Naive thymus-derived CD4-positive, alpha-beta T cell (primary cell): ENCODE data around the gene TEKTIP1. TPM values are rescaled to one million over a fixed set of nuclear protein-coding genes. Genes with fewer than 3 reads are reported as not detected.
A peak's percentile ranks its signal among the peaks of the same experiment; 100 is the strongest.

Experiments used
- ATAC-seq: fragments of 150-1000 bp; cut with Tn5 transposase; 2 replicates; pipeline ENCODE4 v1.10.0; 2021; ENCODE audit warnings: mild to moderate bottlenecking, moderate library complexity
- CTCF ChIA-PET: fragments of 350-600 bp; sonication (Branson Sonifier 250); formaldehyde crosslinking; loops from one replicate; lab custom pipeline; 2021; ENCODE audit warnings: antibody characterized with exemption; lab: Charles Lee
- POLR2A ChIA-PET: fragments of 350-600 bp; sonication (Branson Sonifier 250); formaldehyde crosslinking; loops from one replicate; lab custom pipeline; 2021; ENCODE audit warnings: antibody characterized with exemption, inconsistent platforms; lab: Charles Lee
- DNase-seq, 9 donors: peaks; one replicate each; pipeline versions ENCODE4 v3.0.0 to v3.0.0-alpha.2; 2020 to 2022; ENCODE audit warnings: mixed read lengths in 1 of 9
- H3K27ac ChIP-seq: one replicate; pipeline ENCODE4 v1.7.0; 2013; ENCODE audit warnings: mild to moderate bottlenecking, low read depth, low read length, moderate library complexity
- H3K27me3 ChIP-seq, 2 donors: one replicate each; pipeline ENCODE4 v1.7.0; 2013; ENCODE audit warnings: low read length in 2 of 2, mild to moderate bottlenecking in 2 of 2, moderate library complexity in 2 of 2; ENCODE audit not compliant: control insufficient read depth in 2 of 2, insufficient read depth in 2 of 2
- H3K36me3 ChIP-seq, 3 experiments: 1 replicate in 2 of 3; 2 replicates in 1 of 3; pipeline ENCODE4 v1.7.0; 2013; ENCODE audit warnings: low read length in 3 of 3, mild to moderate bottlenecking in 3 of 3, moderate library complexity in 1 of 3; ENCODE audit not compliant: insufficient read depth in 3 of 3, control insufficient read depth in 2 of 3
- H3K4me1 ChIP-seq, 2 donors: one replicate each; pipeline ENCODE4 v1.7.0; 2013; ENCODE audit warnings: low read length in 2 of 2, mild to moderate bottlenecking in 2 of 2, moderate library complexity in 1 of 2; ENCODE audit not compliant: control insufficient read depth in 2 of 2, insufficient read depth in 2 of 2
- H3K4me3 ChIP-seq: 2 replicates; pipeline ENCODE4 v1.7.0; 2013; ENCODE audit warnings: mild to moderate bottlenecking, low read length
- H3K9me3 ChIP-seq, 3 experiments: 1 replicate in 2 of 3; 2 replicates in 1 of 3; pipeline ENCODE4 v1.7.0; 2013; ENCODE audit warnings: low read length in 3 of 3; ENCODE audit not compliant: control insufficient read depth in 2 of 3
- H3K27ac Mint-ChIP-seq, 9 donors: one replicate each; pipeline ENCODE4 v1.8.0; 2020 to 2022; ENCODE audit warnings: mixed read lengths in 9 of 9, mild to moderate bottlenecking in 8 of 9, moderate library complexity in 5 of 9, inconsistent platforms in 2 of 9
- H3K27me3 Mint-ChIP-seq, 5 donors: one replicate each; pipeline ENCODE4 v1.8.0; 2021 to 2022; ENCODE audit warnings: mixed read lengths in 5 of 5, mild to moderate bottlenecking in 1 of 5
- H3K36me3 Mint-ChIP-seq, 5 donors: one replicate each; pipeline ENCODE4 v1.8.0; 2020 to 2022; ENCODE audit warnings: mixed read lengths in 5 of 5, mild to moderate bottlenecking in 3 of 5, inconsistent platforms in 1 of 5
- H3K4me1 Mint-ChIP-seq, 7 donors: one replicate each; pipeline ENCODE4 v1.8.0; 2020 to 2022; ENCODE audit warnings: mixed read lengths in 7 of 7, mild to moderate bottlenecking in 3 of 7, inconsistent platforms in 1 of 7
- H3K4me3 Mint-ChIP-seq, 10 donors: one replicate each; pipeline ENCODE4 v1.8.0; 2020 to 2022; ENCODE audit warnings: mild to moderate bottlenecking in 10 of 10, mixed read lengths in 10 of 10, moderate library complexity in 6 of 10, inconsistent platforms in 2 of 10
- H3K9me3 Mint-ChIP-seq, 11 donors: one replicate each; pipeline ENCODE4 v1.8.0; 2020 to 2022; ENCODE audit warnings: mixed read lengths in 11 of 11, mild to moderate bottlenecking in 4 of 11, inconsistent platforms in 1 of 11, moderate library complexity in 1 of 11
- intact Hi-C, 2 donors: fragments of 100-400 bp; cut with micrococcal nuclease; formaldehyde crosslinking; loops; one replicate each; pipeline ENCODE4 v1.15.1; 2023
- polyA plus RNA-seq, 2 donors: library from polyadenylated mRNA; unstranded; fragments of 300-500 nt; fragmentation: Illumina TruSeq; gene quantifications; one replicate each; pipeline ENCODE4 v1.2.3, GENCODE V29; 2021
- total RNA-seq, 6 experiments: library from RNA in 5 of 6; stranded (reverse) in 5 of 6; gene quantifications; 1 replicate in 5 of 6; 2 replicates in 1 of 6; pipeline ENCODE4 v1.2.3 and lab custom pipeline; 2021 to 2026

The TEKTIP1 gene
- 10 to 100 TPM in 3 of 5 experiments, 1 to 10 TPM in 2; 5.6 to 11.5 (median 10.6) TPM for total RNA-seq
- polyA plus RNA-seq, result not detected
- total RNA-seq (lab: John Stamatoyannopoulos, UW), result 4.6 reads per million, percentile 22 among the genes with 10 or more reads in this experiment

DNA sequence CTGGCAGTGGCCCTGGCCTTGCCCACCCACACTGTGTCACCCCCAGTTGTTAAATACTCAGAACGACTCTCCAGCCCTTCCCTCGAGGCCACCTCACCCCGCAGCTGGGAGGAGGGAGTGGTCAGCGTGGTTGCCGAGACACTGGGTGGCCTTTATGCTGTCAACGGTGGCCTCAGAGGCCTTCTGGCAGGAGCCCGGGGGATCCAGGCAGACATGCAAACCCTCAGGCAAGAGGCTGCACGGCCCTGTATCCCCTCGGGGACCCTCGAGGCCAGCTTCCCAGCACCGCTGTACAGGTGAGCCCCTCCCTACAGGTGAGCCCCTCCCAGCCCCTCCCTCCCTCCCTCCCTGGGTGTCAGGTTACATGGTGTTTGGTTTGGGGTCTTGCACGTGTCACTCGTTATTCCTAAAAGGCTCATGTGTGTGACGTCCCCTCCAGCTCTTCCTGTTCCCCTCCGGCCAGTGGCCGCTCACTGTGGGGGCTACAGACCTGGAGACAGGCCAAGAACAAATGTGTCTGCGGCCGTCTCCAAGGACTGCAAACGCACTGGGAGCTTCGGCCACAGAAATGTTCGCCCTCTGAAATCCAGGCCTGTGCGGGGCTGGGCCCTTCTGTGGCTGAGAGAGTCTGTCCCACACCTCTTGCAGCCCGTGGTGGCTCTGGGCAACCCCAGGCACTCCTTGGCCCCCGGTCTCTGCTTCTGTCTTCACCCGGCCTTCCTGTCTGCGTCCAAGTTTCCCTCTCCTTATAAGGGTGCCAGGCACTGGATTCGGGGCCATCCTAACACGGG lies at the start of gene TEKTIP1:
TSS of gene TEKTIP1 (plus strand) at position 210 of the 791 bp plus-strand sequence. CDS start at position 214, 4 bp downstream.
- POLR2A ChIA-PET, result no interaction called here
- H3K27ac ChIP-seq, result no peak within 1 kb of the TSS
- peak within 1 kb of the TSS in 6 of 9 donors; percentile 12 to 76 (median 37) for H3K27ac Mint-ChIP-seq

DNA sequence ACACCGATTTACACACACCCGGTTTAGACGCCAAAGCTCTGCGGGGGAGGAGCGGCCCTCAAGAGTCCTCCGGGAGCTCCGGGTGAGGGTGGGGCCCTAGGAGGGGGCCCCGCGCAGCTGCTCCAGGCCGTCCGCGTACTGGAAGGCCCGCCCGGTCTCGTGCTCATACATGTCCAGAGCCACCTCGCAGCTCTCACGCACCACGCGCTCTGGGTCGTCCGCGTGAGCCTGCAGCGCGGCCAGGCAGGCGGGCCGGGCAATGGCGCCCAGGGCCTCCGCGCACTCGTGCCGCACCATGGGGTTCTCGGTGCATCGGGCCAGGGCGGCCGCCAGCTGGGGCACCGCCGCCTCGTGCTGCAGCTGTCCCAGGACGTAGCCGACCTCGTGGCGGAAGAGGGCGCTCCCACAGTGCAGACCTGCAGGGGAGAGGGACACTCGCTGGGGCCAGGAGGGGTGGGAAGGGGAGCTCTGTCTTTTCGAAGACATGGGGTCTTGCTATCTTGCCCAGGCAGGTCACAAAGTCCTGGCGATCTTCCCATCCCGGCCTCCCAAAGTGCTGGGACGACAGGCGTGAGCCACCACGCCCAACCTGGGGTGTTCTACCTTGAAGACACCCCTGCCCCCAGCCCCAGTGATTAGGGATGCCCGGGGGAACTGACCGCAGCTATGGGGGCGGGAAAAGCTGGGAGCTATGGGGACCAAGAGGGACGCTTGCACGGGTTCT lies 47.4 kb upstream of the TEKTIP1 start:
- Histone ChIP-seq H3K27ac (no peak overlapping the region), H3K4me1 (no peaks in the 10 kb centered on the region), H3K4me3 (no peak overlapping the region), H3K9me3 (no peaks in the 10 kb centered on the region), H3K27me3 (no peaks in the 10 kb centered on the region), H3K36me3 (peaks cover 0 to 60% (median 12%) of the 10 kb centered on the region in 3 experiments)
- peaks cover 0 to 13% (median 4%) of the 10 kb centered on the region in 5 donors for H3K36me3 Mint-ChIP-seq
- H3K4me1 Mint-ChIP-seq, result peaks cover 0 to 13% (median 0%) of the 10 kb centered on the region in 7 donors
- no peaks in the 10 kb centered on the region for H3K9me3 Mint-ChIP-seq
- DNase-seq, result no peak
- no peak overlapping the region for H3K4me3 Mint-ChIP-seq
- intact Hi-C loops, result loop anchor here in 1 of 2 donors (10.0 kb wide), 1 partner anchor 1067 kb away; the partner anchor contains the start of gene TIMM13
- no peak for ATAC-seq
- no peaks in the 10 kb centered on the region for H3K27me3 Mint-ChIP-seq
- H3K27ac Mint-ChIP-seq, result no peak overlapping the region
- ChIA-PET CTCF (no interaction called here), POLR2A (no interaction called here)

More for the DNA sequence above, at the start of gene TEKTIP1:
- ATAC-seq, result no peak
- Histone ChIP-seq H3K4me3 (no peak within 1 kb of the TSS), H3K27me3 (no peaks in the 10 kb centered on the region), H3K4me1 (no peaks in the 10 kb centered on the region), H3K36me3 (peaks cover 0 to 49% (median 0%) of the 10 kb centered on the region in 3 experiments), H3K9me3 (no peaks in the 10 kb centered on the region)
- intact Hi-C loops, result no loop called here
- Mint-ChIP-seq H3K9me3 (peaks cover 0 to 2% (median 0%) of the 10 kb centered on the region in 11 donors), H3K36me3 (peaks cover 4 to 15% (median 7%) of the 10 kb centered on the region in 5 donors), H3K4me3 (no peak within 1 kb of the TSS), H3K4me1 (peaks cover 0 to 2% (median 0%) of the 10 kb centered on the region in 7 donors), H3K27me3 (no peaks in the 10 kb centered on the region)
- no peak for DNase-seq
- CTCF ChIA-PET, result no interaction called here

DNA sequence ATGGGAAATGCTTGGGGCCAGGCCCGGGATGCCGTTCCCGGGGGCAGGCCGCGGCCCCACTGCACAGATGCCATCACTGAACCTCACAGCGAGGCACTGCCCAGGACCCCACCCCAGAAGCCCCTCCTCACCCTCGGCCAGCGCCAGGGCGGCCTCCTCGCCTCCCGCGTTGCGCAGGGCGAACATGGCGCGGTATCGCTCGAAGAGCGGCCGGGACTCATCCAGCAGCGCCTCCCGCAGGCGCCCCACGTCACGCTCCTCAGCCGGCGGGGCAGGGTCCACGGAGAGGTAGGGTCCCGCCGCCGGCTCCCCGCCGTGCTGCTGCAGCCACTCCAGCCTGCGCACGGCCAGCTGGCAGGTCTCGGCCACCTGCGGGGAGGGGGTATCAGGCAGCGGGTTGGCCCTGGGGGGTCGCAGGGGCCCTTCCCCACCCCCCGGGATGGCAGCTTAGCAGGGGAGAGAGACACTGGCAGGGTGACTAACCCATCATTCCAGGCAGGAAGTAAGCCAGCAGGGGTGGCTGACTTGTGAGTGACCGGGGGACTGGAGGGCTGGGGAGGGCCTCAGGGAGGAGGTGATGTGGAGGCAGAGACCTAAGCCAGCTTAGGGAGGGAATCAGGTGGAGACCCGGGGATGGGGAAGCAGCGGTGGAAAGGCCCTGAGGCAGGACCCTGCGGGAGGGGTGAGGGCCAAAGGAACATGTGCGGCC lies 46.7 kb upstream of the TEKTIP1 start:
- Mint-ChIP-seq H3K27ac (no peak overlapping the region), H3K36me3 (peaks cover 0 to 15% (median 8%) of the 10 kb centered on the region in 5 donors), H3K4me3 (no peak overlapping the region), H3K4me1 (peaks cover 0 to 16% (median 4%) of the 10 kb centered on the region in 7 donors), H3K9me3 (no peaks in the 10 kb centered on the region), H3K27me3 (no peaks in the 10 kb centered on the region)
- no peak overlapping the region for H3K4me3 ChIP-seq
- intact Hi-C loops, result loop anchor here in 1 of 2 donors (10.0 kb wide), 1 partner anchor 1067 kb away; the partner anchor contains the start of gene TIMM13
- ChIA-PET CTCF (no interaction called here), POLR2A (no interaction called here)
- no peaks in the 10 kb centered on the region for H3K9me3 ChIP-seq
- H3K27ac ChIP-seq, result no peak overlapping the region
- DNase-seq, result no peak
- H3K27me3 ChIP-seq, result no peaks in the 10 kb centered on the region
- ATAC-seq, result no peak
- H3K4me1 ChIP-seq, result no peaks in the 10 kb centered on the region
- peaks cover 0 to 67% (median 12%) of the 10 kb centered on the region in 3 experiments for H3K36me3 ChIP-seq

DNA sequence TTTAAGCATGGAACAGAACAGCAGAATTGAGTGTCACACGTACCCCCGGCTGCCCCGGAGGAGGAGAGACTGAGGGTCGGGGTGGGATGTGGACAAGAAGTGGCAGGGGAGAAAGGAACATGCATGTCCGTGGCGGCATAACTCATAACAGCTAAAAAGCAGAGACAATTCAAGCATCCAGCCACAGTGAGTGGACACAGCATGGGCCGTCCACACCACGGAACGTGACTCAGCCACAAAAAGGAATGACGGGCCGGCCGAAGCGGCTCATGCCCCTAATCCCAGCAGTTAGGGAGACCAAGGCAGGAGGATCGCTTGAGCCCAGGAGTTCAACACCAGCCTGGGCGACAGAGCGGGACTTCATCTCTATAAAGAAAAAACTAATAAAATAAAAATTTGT lies 46.1 kb upstream of the TEKTIP1 start:
- H3K9me3 Mint-ChIP-seq, result no peaks in the 10 kb centered on the region
- DNase-seq, result no peak
- ChIA-PET CTCF (no interaction called here), POLR2A (interaction anchor here (0.5 kb wide), 1 partner anchor 38 kb away, joined by 7 read pairs; no protein-coding TSS in a partner anchor)
- no peak for ATAC-seq
- peaks cover under 1 to 18% (median 8%) of the 10 kb centered on the region in 7 donors for H3K4me1 Mint-ChIP-seq
- Histone ChIP-seq H3K4me1 (no peaks in the 10 kb centered on the region), H3K4me3 (no peak overlapping the region), H3K27ac (no peak overlapping the region), H3K36me3 (peaks cover 0 to 70% (median 12%) of the 10 kb centered on the region in 3 experiments), H3K9me3 (no peaks in the 10 kb centered on the region), H3K27me3 (no peaks in the 10 kb centered on the region)
- no peaks in the 10 kb centered on the region for H3K27me3 Mint-ChIP-seq
- peaks cover 0 to 19% (median 9%) of the 10 kb centered on the region in 5 donors for H3K36me3 Mint-ChIP-seq
- no peak overlapping the region for H3K4me3 Mint-ChIP-seq
- intact Hi-C loops, result loop anchor here in 1 of 2 donors (10.0 kb wide), 1 partner anchor 1068 kb away; the partner anchor contains the start of gene TIMM13
- H3K27ac Mint-ChIP-seq, result peak overlapping the region in 1 of 9 donors; percentile 14

DNA sequence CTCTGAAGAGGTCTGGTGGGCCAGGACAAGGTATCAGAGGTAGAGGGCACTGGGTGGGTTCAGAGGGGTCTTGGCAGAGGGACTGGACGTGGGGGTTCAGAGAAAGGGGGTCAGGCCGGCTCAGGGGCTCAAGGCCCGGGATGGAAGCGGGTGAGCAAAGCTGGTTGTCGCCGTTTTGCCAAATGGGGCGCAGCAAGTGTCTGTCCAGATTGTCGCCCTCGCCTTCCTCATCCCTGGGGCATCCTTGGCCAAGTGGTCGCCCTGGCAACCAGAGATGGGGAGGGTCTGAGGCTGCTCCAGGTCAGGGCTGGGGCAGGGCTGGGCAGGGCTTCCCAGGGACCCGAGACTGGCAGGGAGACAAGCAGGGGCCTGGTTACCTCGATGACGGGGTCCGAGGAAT lies 45.3 kb upstream of the TEKTIP1 start:
- Mint-ChIP-seq H3K4me1 (peaks cover 1 to 21% (median 10%) of the 10 kb centered on the region in 7 donors), H3K27ac (peak overlapping the region in 2 of 9 donors; percentile 28 to 33), H3K9me3 (no peaks in the 10 kb centered on the region), H3K36me3 (peaks cover 0 to 19% (median 9%) of the 10 kb centered on the region in 5 donors), H3K27me3 (no peaks in the 10 kb centered on the region), H3K4me3 (peak overlapping the region in 2 of 10 donors; percentile 42 to 60)
- Histone ChIP-seq H3K27me3 (no peaks in the 10 kb centered on the region), H3K36me3 (peaks cover 0 to 70% (median 12%) of the 10 kb centered on the region in 3 experiments), H3K4me1 (no peaks in the 10 kb centered on the region), H3K27ac (no peak overlapping the region), H3K9me3 (no peaks in the 10 kb centered on the region), H3K4me3 (no peak overlapping the region)
- intact Hi-C loops, result loop anchor here in 1 of 2 donors (10.0 kb wide), 1 partner anchor 1069 kb away; the partner anchor contains the start of gene TIMM13
- CTCF ChIA-PET, result interaction anchor here (1.7 kb wide), 1 partner anchor 9 kb away, joined by 8 read pairs; no protein-coding TSS in a partner anchor
- ATAC-seq (no peak), DNase-seq (no peak)
- POLR2A ChIA-PET, result interaction anchor here (0.5 to 1.9 kb wide), 2 partner anchors 10 to 39 kb away, joined by 7 to 10 read pairs; no protein-coding TSS in a partner anchor
